ENCODE data around the gene CRIM1.

DNA sequence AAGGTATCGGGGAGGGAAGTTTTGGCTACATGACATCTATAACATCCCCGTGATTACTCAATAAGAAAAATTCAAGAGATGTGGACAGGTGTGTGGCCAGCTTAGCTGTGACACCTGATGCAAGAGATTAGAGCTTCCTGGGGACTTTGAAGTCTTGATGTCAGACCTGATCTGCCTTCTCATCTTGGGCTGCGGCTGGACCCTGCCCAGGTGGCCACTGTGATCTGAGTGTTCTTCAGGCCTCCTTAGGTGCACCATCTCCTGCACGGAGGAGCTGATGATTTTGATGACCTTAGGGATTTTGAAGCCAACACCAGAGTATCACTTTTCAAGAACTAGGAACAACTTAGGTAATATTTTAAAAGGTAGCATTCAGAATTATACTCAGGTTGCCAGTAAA, 128.9 kb downstream of the CRIM1 start:
- TF ChIP-seq, protein P1, sequence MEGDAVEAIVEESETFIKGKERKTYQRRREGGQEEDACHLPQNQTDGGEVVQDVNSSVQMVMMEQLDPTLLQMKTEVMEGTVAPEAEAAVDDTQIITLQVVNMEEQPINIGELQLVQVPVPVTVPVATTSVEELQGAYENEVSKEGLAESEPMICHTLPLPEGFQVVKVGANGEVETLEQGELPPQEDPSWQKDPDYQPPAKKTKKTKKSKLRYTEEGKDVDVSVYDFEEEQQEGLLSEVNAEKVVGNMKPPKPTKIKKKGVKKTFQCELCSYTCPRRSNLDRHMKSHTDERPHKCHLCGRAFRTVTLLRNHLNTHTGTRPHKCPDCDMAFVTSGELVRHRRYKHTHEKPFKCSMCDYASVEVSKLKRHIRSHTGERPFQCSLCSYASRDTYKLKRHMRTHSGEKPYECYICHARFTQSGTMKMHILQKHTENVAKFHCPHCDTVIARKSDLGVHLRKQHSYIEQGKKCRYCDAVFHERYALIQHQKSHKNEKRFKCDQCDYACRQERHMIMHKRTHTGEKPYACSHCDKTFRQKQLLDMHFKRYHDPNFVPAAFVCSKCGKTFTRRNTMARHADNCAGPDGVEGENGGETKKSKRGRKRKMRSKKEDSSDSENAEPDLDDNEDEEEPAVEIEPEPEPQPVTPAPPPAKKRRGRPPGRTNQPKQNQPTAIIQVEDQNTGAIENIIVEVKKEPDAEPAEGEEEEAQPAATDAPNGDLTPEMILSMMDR (conservative IDR thresholded peaks at IDR 0.05), result no peak
- no peak for TF ChIP-seq EZH2 (IDR thresholded peaks at IDR 0.05; ENCODE audit: low read depth)

Data from PC-9 (cell line).